ENCODE results near the gene ALDH1B1.

GRCh38 chr9:38439916-38440301 is 47.4 kb downstream of the ALDH1B1 start:
- TF ChIP-seq SMC3 (IDR thresholded peaks at IDR 0.05; ENCODE audit: low read length), result no peak
- no peak for TF ChIP-seq EP300 (IDR thresholded peaks at IDR 0.05; ENCODE audit: low read depth in 2 of 2, low read length in 2 of 2)
- no peak for TF ChIP-seq EP300 (CRISPR knock-in tag; IDR thresholded peaks at IDR 0.05; ENCODE audit: borderline replicate concordance)
- no peak for TF ChIP-seq BCL6 (CRISPR knock-in tag; IDR thresholded peaks at IDR 0.05)
- TF ChIP-seq CERS6 (CRISPR knock-in tag; IDR thresholded peaks at IDR 0.05), result no peak
- TF ChIP-seq ZNF253 (CRISPR knock-in tag; IDR thresholded peaks at IDR 0.05; ENCODE audit: borderline replicate concordance), result no peak
- no peak for TF ChIP-seq ZNF329 (CRISPR knock-in tag; IDR thresholded peaks at IDR 0.05; ENCODE audit: low read depth)
- TF ChIP-seq PHF20 (CRISPR knock-in tag; IDR thresholded peaks at IDR 0.05), result no peak
- TF ChIP-seq SETDB1 (CRISPR knock-in tag; IDR thresholded peaks at IDR 0.05; ENCODE audit: borderline replicate concordance), result no peak
- TF ChIP-seq CTCF (CRISPR knock-in tag; IDR thresholded peaks at IDR 0.05), result no peak
- no peak for TF ChIP-seq EZH2 (conservative IDR thresholded peaks at IDR 0.05; ENCODE audit: low read depth, low read length)
- TF ChIP-seq SOX5 (CRISPR knock-in tag; IDR thresholded peaks at IDR 0.05; ENCODE audit: borderline replicate concordance), result no peak

All from HepG2 (cell line).